ENCODE results near the gene NDST1. TPM values are rescaled to one million over a fixed set of nuclear protein-coding genes. Genes with fewer than 3 reads are reported as not detected.

Gene NDST1
- total RNA-seq, 1 experiment from 2014 or later = 8.4 TPM

GRCh38 chr5:150577378-150578139, 69.6 kb downstream of the NDST1 start:
- Histone ChIP-seq H3K4me1 (ENCODE audit: low read length) (peaks cover 9% of the 10 kb centered on the region), H2AFZ (ENCODE audit: low read length) (no peak overlapping the region), H4K20me1 (ENCODE audit: insufficient read depth, low read depth, low read length) (no peaks in the 10 kb centered on the region), H3K27me3 (ENCODE audit: low read length) (no peaks in the 10 kb centered on the region), H3K9me3 (ENCODE audit: low read length) (no peaks in the 10 kb centered on the region), H3K9ac (ENCODE audit: low read length) (no peak overlapping the region), H3K9me2 (replicated peaks; ENCODE audit: insufficient read depth, low read length) (no peaks in the 10 kb centered on the region), H3K79me2 (ENCODE audit: low read length) (no peaks in the 10 kb centered on the region), H3K4me3 (ENCODE audit: low read length) (no peak overlapping the region), H3K27ac (ENCODE audit: low read length) (no peak overlapping the region), H3K36me3 (ENCODE audit: insufficient read depth, low read length) (no peaks in the 10 kb centered on the region), H3K4me2 (ENCODE audit: low read depth, low read length, poor library complexity, severe bottlenecking) (no peak overlapping the region)
- no peak for DNase-seq

GRCh38 chr5:150578781-150579461, 71.0 kb downstream of the NDST1 start:
- Histone ChIP-seq H3K4me1 (ENCODE audit: low read length) (peaks cover 9% of the 10 kb centered on the region), H3K9ac (ENCODE audit: low read length) (no peak overlapping the region), H2AFZ (ENCODE audit: low read length) (no peak overlapping the region), H3K9me3 (ENCODE audit: low read length) (no peaks in the 10 kb centered on the region), H3K27ac (ENCODE audit: low read length) (no peak overlapping the region), H3K4me3 (ENCODE audit: low read length) (no peak overlapping the region), H4K20me1 (ENCODE audit: insufficient read depth, low read depth, low read length) (no peaks in the 10 kb centered on the region), H3K4me2 (ENCODE audit: low read depth, low read length, poor library complexity, severe bottlenecking) (no peak overlapping the region), H3K79me2 (ENCODE audit: low read length) (no peaks in the 10 kb centered on the region), H3K9me2 (replicated peaks; ENCODE audit: insufficient read depth, low read length) (no peaks in the 10 kb centered on the region), H3K27me3 (ENCODE audit: low read length) (no peaks in the 10 kb centered on the region), H3K36me3 (ENCODE audit: insufficient read depth, low read length) (no peaks in the 10 kb centered on the region)
- no peak for DNase-seq

DNA sequence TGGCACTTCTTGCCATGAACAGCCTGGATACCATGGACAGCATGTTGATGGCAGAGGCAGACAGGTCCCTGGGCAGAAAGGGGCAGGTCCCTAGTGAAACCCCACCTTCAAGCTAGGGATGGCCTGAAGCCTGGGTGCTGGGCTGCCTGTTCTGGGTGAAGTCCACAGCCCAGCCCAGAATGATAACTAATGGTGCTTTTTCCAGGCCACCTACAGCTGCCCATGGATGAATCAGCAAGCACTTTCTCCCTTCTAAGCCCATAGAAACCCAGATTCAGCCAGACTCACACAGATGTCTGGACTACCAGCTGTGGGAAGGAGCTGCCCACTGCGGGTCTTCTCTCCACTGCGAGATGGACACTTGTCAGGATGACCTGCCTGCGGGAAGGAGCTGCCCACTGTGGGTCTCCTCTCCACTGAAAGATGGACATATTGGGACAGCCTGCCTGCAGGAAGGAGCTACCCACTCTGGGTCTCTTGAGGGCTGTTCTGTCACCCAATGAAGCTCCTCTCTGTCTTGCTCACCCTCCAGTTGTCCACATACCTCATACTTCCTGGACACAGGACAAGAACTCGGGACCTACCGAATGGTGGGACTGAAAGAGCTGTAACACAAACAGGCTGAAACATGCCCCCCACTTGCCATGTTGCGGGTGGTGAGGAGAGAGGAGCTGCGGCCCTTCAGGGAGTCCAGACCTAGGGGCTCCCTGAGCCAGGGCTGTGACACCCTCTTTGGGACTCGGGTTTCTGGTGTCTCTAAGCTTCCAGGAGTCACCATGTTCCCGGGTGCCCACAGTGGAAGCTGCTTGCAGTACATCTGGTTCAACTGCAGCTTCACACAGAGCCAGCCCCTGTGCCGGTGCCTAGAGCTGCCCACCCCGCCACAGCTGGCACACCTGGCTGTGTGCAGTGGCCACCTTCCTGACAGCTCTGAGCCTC, 71.8 kb downstream of the NDST1 start:
- Histone ChIP-seq H3K9me2 (replicated peaks; ENCODE audit: insufficient read depth, low read length) (no peaks in the 10 kb centered on the region), H3K9ac (ENCODE audit: low read length) (no peak overlapping the region), H3K4me2 (ENCODE audit: low read depth, low read length, poor library complexity, severe bottlenecking) (no peak overlapping the region), H3K9me3 (ENCODE audit: low read length) (no peaks in the 10 kb centered on the region), H3K79me2 (ENCODE audit: low read length) (no peaks in the 10 kb centered on the region), H3K36me3 (ENCODE audit: insufficient read depth, low read length) (no peaks in the 10 kb centered on the region), H2AFZ (ENCODE audit: low read length) (no peak overlapping the region), H3K27ac (ENCODE audit: low read length) (no peak overlapping the region), H3K4me1 (ENCODE audit: low read length) (peaks cover 9% of the 10 kb centered on the region), H3K4me3 (ENCODE audit: low read length) (no peak overlapping the region), H3K27me3 (ENCODE audit: low read length) (no peaks in the 10 kb centered on the region), H4K20me1 (ENCODE audit: insufficient read depth, low read depth, low read length) (no peaks in the 10 kb centered on the region)
- no peak for DNase-seq

- H3K4me1 ChIP-seq (ENCODE audit: low read length) = peaks cover 9% of the 10 kb centered on the region
- no peaks in the 10 kb centered on the region for H3K9me3 ChIP-seq (ENCODE audit: low read length)
- H3K9me2 ChIP-seq (replicated peaks; ENCODE audit: insufficient read depth, low read length) = no peaks in the 10 kb centered on the region
- H3K27me3 ChIP-seq (ENCODE audit: low read length) = no peaks in the 10 kb centered on the region
- H2AFZ ChIP-seq (ENCODE audit: low read length) = no peak overlapping the region
- H3K79me2 ChIP-seq (ENCODE audit: low read length) = no peaks in the 10 kb centered on the region
- no peak overlapping the region for H3K9ac ChIP-seq (ENCODE audit: low read length)
- no peaks in the 10 kb centered on the region for H3K36me3 ChIP-seq (ENCODE audit: insufficient read depth, low read length)
- no peak for DNase-seq
- no peaks in the 10 kb centered on the region for H4K20me1 ChIP-seq (ENCODE audit: insufficient read depth, low read depth, low read length)
- no peak overlapping the region for H3K27ac ChIP-seq (ENCODE audit: low read length)
- H3K4me3 ChIP-seq (ENCODE audit: low read length) = no peak overlapping the region
- no peak overlapping the region for H3K4me2 ChIP-seq (ENCODE audit: low read depth, low read length, poor library complexity, severe bottlenecking)
Observed at GRCh38 chr5:150580917-150581316, 73.0 kb downstream of the NDST1 start.

GRCh38 chr5:150582241-150583109, 74.5 kb downstream of the NDST1 start:
- no peaks in the 10 kb centered on the region for H3K9me3 ChIP-seq (ENCODE audit: low read length)
- no peak overlapping the region for H3K9ac ChIP-seq (ENCODE audit: low read length)
- no peak for DNase-seq
- no peak overlapping the region for H3K4me2 ChIP-seq (ENCODE audit: low read depth, low read length, poor library complexity, severe bottlenecking)
- H3K9me2 ChIP-seq (replicated peaks; ENCODE audit: insufficient read depth, low read length) = no peaks in the 10 kb centered on the region
- no peak overlapping the region for H3K27ac ChIP-seq (ENCODE audit: low read length)
- H3K4me3 ChIP-seq (ENCODE audit: low read length) = no peak overlapping the region
- no peaks in the 10 kb centered on the region for H3K79me2 ChIP-seq (ENCODE audit: low read length)
- no peaks in the 10 kb centered on the region for H3K36me3 ChIP-seq (ENCODE audit: insufficient read depth, low read length)
- no peaks in the 10 kb centered on the region for H3K4me1 ChIP-seq (ENCODE audit: low read length)
- H2AFZ ChIP-seq (ENCODE audit: low read length) = no peak overlapping the region
- H4K20me1 ChIP-seq (ENCODE audit: insufficient read depth, low read depth, low read length) = no peaks in the 10 kb centered on the region
- no peaks in the 10 kb centered on the region for H3K27me3 ChIP-seq (ENCODE audit: low read length)

DNA sequence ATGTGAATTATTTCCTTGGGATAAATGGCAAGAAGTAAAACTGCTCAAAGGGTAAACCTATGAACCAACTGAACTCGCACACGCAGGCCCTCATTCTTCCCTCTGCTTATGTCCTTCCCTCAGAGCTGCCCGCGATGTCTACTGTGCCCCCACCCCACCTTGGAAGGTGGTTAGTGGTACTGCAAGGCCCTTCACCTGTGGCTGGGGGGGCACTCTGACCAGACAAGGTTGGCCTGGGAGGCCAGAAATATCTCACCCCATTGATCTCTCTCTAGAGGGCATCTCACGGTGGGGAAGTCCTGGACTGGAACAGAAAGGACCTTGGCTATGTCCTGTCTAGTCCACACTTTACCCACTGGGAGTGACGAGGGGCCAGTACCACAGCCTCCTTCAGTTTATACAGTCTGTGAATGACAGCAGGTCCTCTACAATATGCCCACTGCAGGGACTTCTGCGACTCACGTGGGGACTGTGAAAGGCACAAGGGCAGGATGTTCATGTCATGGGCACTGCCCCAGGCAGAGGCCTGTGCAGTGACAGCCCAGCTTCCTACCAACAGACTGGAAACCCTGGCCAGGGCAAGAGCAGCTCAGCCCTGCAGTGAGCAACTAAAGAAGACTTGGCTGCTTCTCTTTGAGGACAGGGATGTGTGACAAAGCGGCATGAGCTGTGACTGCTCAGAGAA, 75.8 kb downstream of the NDST1 start:
- H3K79me2 ChIP-seq (ENCODE audit: low read length) = no peaks in the 10 kb centered on the region
- no peak overlapping the region for H3K4me3 ChIP-seq (ENCODE audit: low read length)
- no peak overlapping the region for H2AFZ ChIP-seq (ENCODE audit: low read length)
- no peaks in the 10 kb centered on the region for H3K36me3 ChIP-seq (ENCODE audit: insufficient read depth, low read length)
- no peaks in the 10 kb centered on the region for H3K9me3 ChIP-seq (ENCODE audit: low read length)
- H3K27ac ChIP-seq (ENCODE audit: low read length) = no peak overlapping the region
- no peak for DNase-seq
- no peaks in the 10 kb centered on the region for H4K20me1 ChIP-seq (ENCODE audit: insufficient read depth, low read depth, low read length)
- no peak overlapping the region for H3K4me2 ChIP-seq (ENCODE audit: low read depth, low read length, poor library complexity, severe bottlenecking)
- no peaks in the 10 kb centered on the region for H3K4me1 ChIP-seq (ENCODE audit: low read length)
- no peaks in the 10 kb centered on the region for H3K27me3 ChIP-seq (ENCODE audit: low read length)
- H3K9ac ChIP-seq (ENCODE audit: low read length) = no peak overlapping the region
- no peaks in the 10 kb centered on the region for H3K9me2 ChIP-seq (replicated peaks; ENCODE audit: insufficient read depth, low read length)

DNA sequence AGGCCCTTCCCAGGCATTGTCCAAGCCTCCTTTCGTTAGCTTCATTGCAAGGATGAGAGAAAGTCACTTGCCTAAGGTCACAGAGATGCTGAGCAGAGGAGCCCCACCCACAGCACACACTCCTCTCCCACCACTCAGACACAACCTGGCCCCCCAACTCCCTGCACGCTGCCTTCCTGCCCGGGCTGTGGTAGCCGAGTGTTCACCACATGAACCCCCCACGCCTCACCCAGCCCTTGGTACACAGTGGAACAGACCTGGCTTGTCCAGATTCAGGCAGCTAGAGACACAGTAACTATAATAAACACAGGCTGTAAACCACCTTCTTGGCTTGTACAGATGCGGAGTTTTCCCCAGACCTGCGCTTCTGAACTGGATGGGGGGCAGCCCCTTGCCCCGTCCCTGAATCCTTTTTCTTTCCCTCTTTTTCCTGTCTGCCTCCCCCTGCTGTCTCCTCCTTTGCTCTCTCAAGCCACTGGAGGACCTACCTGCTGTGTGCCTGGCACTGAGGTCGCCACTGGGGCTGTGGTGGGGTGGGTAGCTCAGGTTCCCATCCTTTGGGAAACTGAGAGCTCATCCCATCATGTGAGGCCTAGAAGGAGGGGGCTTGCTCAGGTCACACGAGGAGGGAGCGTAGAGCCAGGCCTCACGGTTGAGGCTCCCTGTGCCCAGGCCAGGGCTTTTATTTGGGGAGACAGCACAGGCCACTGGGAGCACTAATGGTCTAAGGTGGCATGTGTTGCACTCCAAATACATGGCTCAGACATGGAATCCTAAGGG, 76.8 kb downstream of the NDST1 start:
- Histone ChIP-seq H3K36me3 (ENCODE audit: insufficient read depth, low read length) (no peaks in the 10 kb centered on the region), H3K9ac (ENCODE audit: low read length) (no peak overlapping the region), H3K9me3 (ENCODE audit: low read length) (no peaks in the 10 kb centered on the region), H3K27ac (ENCODE audit: low read length) (no peak overlapping the region), H3K9me2 (replicated peaks; ENCODE audit: insufficient read depth, low read length) (no peaks in the 10 kb centered on the region), H2AFZ (ENCODE audit: low read length) (no peak overlapping the region), H3K4me2 (ENCODE audit: low read depth, low read length, poor library complexity, severe bottlenecking) (no peak overlapping the region), H3K79me2 (ENCODE audit: low read length) (no peaks in the 10 kb centered on the region), H3K27me3 (ENCODE audit: low read length) (no peaks in the 10 kb centered on the region), H3K4me3 (ENCODE audit: low read length) (no peak overlapping the region), H3K4me1 (ENCODE audit: low read length) (no peaks in the 10 kb centered on the region), H4K20me1 (ENCODE audit: insufficient read depth, low read depth, low read length) (no peaks in the 10 kb centered on the region)
- DNase-seq = no peak

Measured in Karpas-422 (cell line).